HepG2 (cell line): ENCODE results near the gene NUTF2. TPM values are rescaled to one million over a fixed set of nuclear protein-coding genes. Genes with fewer than 3 reads are reported as not detected.

Experiments
- ATAC-seq: fragments of 200-7000 bp; cut with Tn5 transposase; 3 replicates; pipeline ENCODE4 v1.9.1; 2020; ENCODE audit warnings: mild to moderate bottlenecking, moderate library complexity
- BruUV-seq: library from RNA; stranded (reverse); fragments of 400-500 nt; replicated peaks from 2 replicates; lab custom pipeline; 2021; lab: Mats Ljungman, UMichigan
- CTCF ChIA-PET: fragments of 300-600 bp; formaldehyde crosslinking; extraction: SDS; loops from one replicate; lab custom pipeline; 2021; ENCODE audit warnings: low total read pairs, inconsistent platforms, low intra/inter-chr PET ratio; lab: Yijun Ruan, JAX
- POLR2A ChIA-PET: fragments of 350-600 bp; sonication (Branson Sonifier 250); formaldehyde crosslinking; loops from one replicate; lab custom pipeline; 2020; ENCODE audit warnings: antibody characterized with exemption, inconsistent platforms; lab: Yijun Ruan, JAX
- DNase-seq: peaks from one replicate; pipeline ENCODE4 v3.0.0-alpha.2; 2015; ENCODE audit warnings: low spot score
- FAIRE-seq: peaks from 3 replicates; lab custom pipeline; 2011; peaks lifted over from hg19 to GRCh38; lab: Jason Lieb, UNC
- H2AFZ ChIP-seq: one replicate; pipeline ENCODE4 v1.6.1; 2011; ENCODE audit warnings: low read length, inconsistent platforms
- H3K27ac ChIP-seq: fragments of 300-600 bp; 3 replicates; pipeline ENCODE4 v1.8.0; 2011; ENCODE audit warnings: mixed run types, mild to moderate bottlenecking, mixed read lengths, low read length, inconsistent platforms; ENCODE audit not compliant: insufficient read depth; ENCODE audit errors: extremely low read length
- H3K27me3 ChIP-seq, 2 experiments: fragments of 200-600 bp in 1 of 2; 2 replicates in 1 of 2; 3 replicates in 1 of 2; pipeline versions ENCODE4 v1.6.0 to v1.8.0; 2011; ENCODE audit warnings: low read length in 2 of 2, mild to moderate bottlenecking in 2 of 2, moderate library complexity in 2 of 2, inconsistent platforms in 1 of 2; ENCODE audit not compliant: insufficient read depth in 2 of 2, control insufficient read depth in 1 of 2
- H3K36me3 ChIP-seq, 2 experiments: fragments of 200-600 bp in 1 of 2; replicated peaks in 1 of 2; 2 replicates in 1 of 2; 3 replicates in 1 of 2; pipeline versions ENCODE4 v1.5.1 to v1.8.0; 2011; ENCODE audit warnings: low read length in 2 of 2, inconsistent platforms in 1 of 2; ENCODE audit not compliant: insufficient read depth in 2 of 2, control insufficient read depth in 1 of 2
- H3K4me1 ChIP-seq: 2 replicates; pipeline ENCODE4 v1.5.1; 2012; ENCODE audit warnings: low read length, inconsistent platforms; ENCODE audit not compliant: insufficient read depth
- H3K4me2 ChIP-seq: 2 replicates; pipeline ENCODE4 v1.6.0; 2011; ENCODE audit warnings: low read depth, low read length, inconsistent platforms
- H3K4me3 ChIP-seq, 3 experiments: fragments of 200-600 bp in 1 of 3; sonication (generic), shearing (Covaris generic) in 1 of 3; replicated peaks in 1 of 3; 2 replicates each; pipeline ENCODE4 v1.5.1; 2011 to 2016; ENCODE audit warnings: low read length in 3 of 3, inconsistent platforms in 2 of 3, low read depth in 2 of 3, mild to moderate bottlenecking in 2 of 3, control low read depth in 1 of 3, mixed read lengths in 1 of 3; ENCODE audit not compliant: insufficient read depth in 1 of 3
- H3K79me2 ChIP-seq: one replicate; pipeline ENCODE4 v1.6.1; 2011; ENCODE audit warnings: low read length, inconsistent platforms; ENCODE audit not compliant: insufficient read depth
- H3K9ac ChIP-seq: 2 replicates; pipeline ENCODE4 v1.6.0; 2011; ENCODE audit warnings: mild to moderate bottlenecking, low read depth, low read length, inconsistent platforms; ENCODE audit not compliant: insufficient read depth
- H3K9me3 ChIP-seq: 2 replicates; pipeline ENCODE4 v1.5.1; 2012; ENCODE audit warnings: mild to moderate bottlenecking, low read length
- H4K20me1 ChIP-seq: 2 replicates; pipeline ENCODE4 v1.6.0; 2011; ENCODE audit warnings: inconsistent platforms, mild to moderate bottlenecking, low read length, moderate library complexity; ENCODE audit not compliant: insufficient read depth
- BCL3 ChIP-seq: sonication (generic); formaldehyde crosslinking; IDR thresholded peaks from 2 replicates; pipeline ENCODE4 v1.5.1; 2020; ENCODE audit warnings: mild to moderate bottlenecking, missing genetic modification reagents, moderate library complexity
- BCL6 ChIP-seq: IDR thresholded peaks from 2 replicates; pipeline ENCODE4 v1.6.1; 2016; ENCODE audit warnings: missing genetic modification reagents, missing compliant biosample characterization
- DRAP1 ChIP-seq: IDR thresholded peaks from 2 replicates; pipeline ENCODE4 v1.6.1; 2016; ENCODE audit warnings: missing genetic modification reagents, missing compliant biosample characterization
- HMGXB4 ChIP-seq, 2 experiments: sonication (generic) in 1 of 2; formaldehyde crosslinking in 1 of 2; IDR thresholded peaks; 2 replicates each; pipeline versions ENCODE4 v1.4.0 to v1.6.1; 2018 to 2020; ENCODE audit warnings: missing genetic modification reagents in 2 of 2, borderline replicate concordance in 1 of 2, low read depth in 1 of 2, mild to moderate bottlenecking in 1 of 2, missing biosample characterization in 1 of 2
- MEIS1 ChIP-seq: sonication (generic); formaldehyde crosslinking; IDR thresholded peaks from 2 replicates; pipeline ENCODE4 v1.9.0; 2021; ENCODE audit warnings: mild to moderate bottlenecking, missing genetic modification reagents, moderate library complexity, borderline replicate concordance
- PHB2 ChIP-seq: fragments of 450-650 bp; IDR thresholded peaks from 2 replicates; pipeline ENCODE4 v1.6.1; 2018; ENCODE audit not compliant: partially characterized antibody
- SMAD3 ChIP-seq: sonication (generic); formaldehyde crosslinking; IDR thresholded peaks from 2 replicates; pipeline ENCODE4 v1.4.0; 2020; ENCODE audit warnings: missing genetic modification reagents
- SP2 ChIP-seq: sonication (generic); formaldehyde crosslinking; IDR thresholded peaks from 2 replicates; pipeline ENCODE4 v1.5.1; 2020; ENCODE audit warnings: mild to moderate bottlenecking, missing genetic modification reagents
- STAG1 ChIP-seq: sonication (generic); formaldehyde crosslinking; IDR thresholded peaks from 2 replicates; pipeline ENCODE4 v1.4.0; 2020; ENCODE audit warnings: missing genetic modification reagents
- ZIK1 ChIP-seq: sonication (generic); formaldehyde crosslinking; IDR thresholded peaks from 2 replicates; pipeline ENCODE4 v1.5.0; 2020; ENCODE audit warnings: mild to moderate bottlenecking, low read depth, missing genetic modification reagents, borderline replicate concordance
- ZNF230 ChIP-seq: sonication (generic); formaldehyde crosslinking; IDR thresholded peaks from 2 replicates; pipeline ENCODE4 v1.4.0; 2020; ENCODE audit warnings: mild to moderate bottlenecking, missing genetic modification reagents
- ZNF317 ChIP-seq: sonication (generic); formaldehyde crosslinking; IDR thresholded peaks from 2 replicates; pipeline ENCODE4 v1.5.0; 2020; ENCODE audit warnings: mild to moderate bottlenecking, missing genetic modification reagents
- WGBS: methylation state at CpG from one replicate; pipeline ENCODE4 v1.1.6; 2017; ENCODE audit warnings: low lambda C conversion rate; 5-methylcytosine and 5-hydroxymethylcytosine counted together
- in situ Hi-C: cut with HindIII; loops from 2 replicates; pipeline ENCODE4 v1.10.0; 2017; ENCODE audit warnings: low pct_unique_long_range_greater_than_20kb; ENCODE audit not compliant: extremely low pct_ligation_motif_present
- intact Hi-C: fragments of 100-400 bp; cut with micrococcal nuclease; formaldehyde crosslinking; loops from one replicate; pipeline ENCODE4 v1.10.0; 2022; ENCODE audit not compliant: unreplicated experiment
- polyA plus RNA-seq, 8 experiments: library from polyadenylated mRNA; depleted of rRNA in 3 of 8; stranded (reverse) in 7 of 8; unstranded in 1 of 8; fragments of >200 nt; fragmentation: Illumina TruSeq in 4 of 8; extraction: Trizol in 4 of 8; gene quantifications; 2 replicates each; pipeline versions ENCODE4 v1.2.1 to v1.2.3, GENCODE V29; 2011 to 2016; ENCODE audit warnings: low read depth in 4 of 8, missing spikeins in 1 of 8, mixed read lengths in 1 of 8; ENCODE audit not compliant: insufficient read depth in 1 of 8
- total RNA-seq, 5 experiments: library from RNA; depleted of rRNA; stranded (reverse); fragments of >200 nt; fragmentation: Illumina TruSeq; extraction: Trizol; gene quantifications; 2 replicates each; pipeline ENCODE4 v1.2.3, GENCODE V29; 2016; ENCODE audit warnings: low read depth in 1 of 5
- TF ChIP-seq, protein P1 (sequence below): sonication (generic); formaldehyde crosslinking; IDR thresholded peaks from 2 replicates; pipeline ENCODE4 v1.8.1; 2023; ENCODE audit warnings: mild to moderate bottlenecking, moderate library complexity, missing genetic modification reagents
- TF ChIP-seq, protein P2 (sequence below): sonication (generic); formaldehyde crosslinking; IDR thresholded peaks from 2 replicates; pipeline ENCODE4 v1.4.0; 2020; ENCODE audit warnings: missing genetic modification reagents
- TF ChIP-seq, protein P3 (sequence below): IDR thresholded peaks from 2 replicates; pipeline ENCODE4 v1.6.1; 2016; ENCODE audit warnings: mild to moderate bottlenecking
- TF ChIP-seq, protein P4 (sequence below): IDR thresholded peaks from 2 replicates; pipeline ENCODE4 v1.6.1; 2016

The NUTF2 gene
- total and polyA plus RNA-seq, 2 of the 13 experiments (the other 11 are each of a cell fraction or from before 2014, with no cell fraction given) = 168 to 214 TPM

DNA sequence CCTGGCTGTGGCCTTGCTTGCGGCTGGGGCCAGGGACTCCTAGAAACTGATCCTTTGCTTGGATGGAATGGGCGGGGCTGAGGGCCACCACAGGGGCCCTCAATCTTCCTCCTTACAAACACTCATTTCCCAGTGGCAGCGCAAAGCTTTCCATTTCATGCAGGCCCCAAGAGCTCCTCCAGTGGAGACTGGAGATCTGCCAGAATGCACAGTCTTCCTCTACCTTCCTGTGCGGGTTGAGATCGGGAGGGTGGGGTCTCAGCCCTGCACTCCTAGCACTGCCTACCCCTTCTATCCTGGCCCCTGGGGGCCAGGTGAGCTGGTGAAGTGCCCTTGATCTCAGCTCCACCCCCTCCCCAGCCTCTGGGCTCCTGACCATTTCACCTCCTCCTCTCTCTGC is 39.7 kb downstream of the NUTF2 start:
- DNase-seq = no peak
- no peak overlapping the region for H3K4me3 ChIP-seq
- in situ Hi-C loops = loop anchor here (5.0 to 10.0 kb wide), 2 partner anchors 41 to 158 kb away; no protein-coding TSS in a partner anchor
- intact Hi-C loops = no loop called here
- no peak overlapping the region for H3K4me2 ChIP-seq
- BruUV-seq = no TSS peak
- no peak overlapping the region for H2AFZ ChIP-seq
- no peaks in the 10 kb centered on the region for H3K27me3 ChIP-seq
- no peak for TF ChIP-seq HMGXB4 (CRISPR knock-in tag; IDR thresholded peaks at IDR 0.05; ENCODE audit: borderline replicate concordance in 1 of 2, low read depth in 1 of 2)
- TF ChIP-seq STAG1 (CRISPR knock-in tag) = no peak
- TF ChIP-seq DRAP1 (CRISPR knock-in tag) = no peak
- no peak for TF ChIP-seq ZNF230 (CRISPR knock-in tag)
- TF ChIP-seq, protein P1, sequence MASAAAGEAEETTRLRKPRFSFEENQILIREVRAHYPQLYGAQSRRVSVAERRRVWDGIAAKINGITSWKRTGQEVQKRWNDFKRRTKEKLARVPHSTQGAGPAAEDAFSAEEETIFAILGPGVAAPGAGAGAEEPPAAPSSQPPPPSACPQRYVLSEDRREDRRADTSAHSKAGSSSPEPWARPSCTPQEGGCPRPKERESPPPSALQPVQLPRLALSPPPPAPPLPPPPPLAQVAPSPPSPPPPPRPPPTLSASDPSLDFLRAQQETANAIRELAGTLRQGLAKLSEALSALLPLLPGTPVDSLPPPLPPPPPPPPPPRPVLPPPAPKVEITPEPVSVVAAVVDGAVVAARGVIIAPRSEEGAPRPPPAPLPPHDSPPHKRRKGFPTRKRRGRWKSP = no peak
- no peak for TF ChIP-seq BCL3 (CRISPR knock-in tag)
- no peak for TF ChIP-seq SP2 (CRISPR knock-in tag)
- TF ChIP-seq SMAD3 = no peak
- TF ChIP-seq MEIS1 (CRISPR knock-in tag) = no peak
- TF ChIP-seq, protein P2, sequence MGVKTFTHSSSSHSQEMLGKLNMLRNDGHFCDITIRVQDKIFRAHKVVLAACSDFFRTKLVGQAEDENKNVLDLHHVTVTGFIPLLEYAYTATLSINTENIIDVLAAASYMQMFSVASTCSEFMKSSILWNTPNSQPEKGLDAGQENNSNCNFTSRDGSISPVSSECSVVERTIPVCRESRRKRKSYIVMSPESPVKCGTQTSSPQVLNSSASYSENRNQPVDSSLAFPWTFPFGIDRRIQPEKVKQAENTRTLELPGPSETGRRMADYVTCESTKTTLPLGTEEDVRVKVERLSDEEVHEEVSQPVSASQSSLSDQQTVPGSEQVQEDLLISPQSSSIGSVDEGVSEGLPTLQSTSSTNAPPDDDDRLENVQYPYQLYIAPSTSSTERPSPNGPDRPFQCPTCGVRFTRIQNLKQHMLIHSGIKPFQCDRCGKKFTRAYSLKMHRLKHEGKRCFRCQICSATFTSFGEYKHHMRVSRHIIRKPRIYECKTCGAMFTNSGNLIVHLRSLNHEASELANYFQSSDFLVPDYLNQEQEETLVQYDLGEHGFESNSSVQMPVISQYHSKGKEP (CRISPR knock-in tag) = no peak
- no peak for TF ChIP-seq ZNF317 (CRISPR knock-in tag)
- TF ChIP-seq ZIK1 (CRISPR knock-in tag) = no peak
- TF ChIP-seq, protein P3, sequence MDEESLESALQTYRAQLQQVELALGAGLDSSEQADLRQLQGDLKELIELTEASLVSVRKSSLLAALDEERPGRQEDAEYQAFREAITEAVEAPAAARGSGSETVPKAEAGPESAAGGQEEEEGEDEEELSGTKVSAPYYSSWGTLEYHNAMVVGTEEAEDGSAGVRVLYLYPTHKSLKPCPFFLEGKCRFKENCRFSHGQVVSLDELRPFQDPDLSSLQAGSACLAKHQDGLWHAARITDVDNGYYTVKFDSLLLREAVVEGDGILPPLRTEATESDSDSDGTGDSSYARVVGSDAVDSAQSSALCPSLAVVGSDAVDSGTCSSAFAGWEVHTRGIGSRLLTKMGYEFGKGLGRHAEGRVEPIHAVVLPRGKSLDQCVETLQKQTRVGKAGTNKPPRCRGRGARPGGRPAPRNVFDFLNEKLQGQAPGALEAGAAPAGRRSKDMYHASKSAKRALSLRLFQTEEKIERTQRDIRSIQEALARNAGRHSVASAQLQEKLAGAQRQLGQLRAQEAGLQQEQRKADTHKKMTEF (CRISPR knock-in tag) = no peak
- no peak for TF ChIP-seq BCL6 (CRISPR knock-in tag)
- TF ChIP-seq, protein P4, sequence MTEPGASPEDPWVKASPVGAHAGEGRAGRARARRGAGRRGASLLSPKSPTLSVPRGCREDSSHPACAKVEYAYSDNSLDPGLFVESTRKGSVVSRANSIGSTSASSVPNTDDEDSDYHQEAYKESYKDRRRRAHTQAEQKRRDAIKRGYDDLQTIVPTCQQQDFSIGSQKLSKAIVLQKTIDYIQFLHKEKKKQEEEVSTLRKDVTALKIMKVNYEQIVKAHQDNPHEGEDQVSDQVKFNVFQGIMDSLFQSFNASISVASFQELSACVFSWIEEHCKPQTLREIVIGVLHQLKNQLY (CRISPR knock-in tag) = no peak
- TF ChIP-seq PHB2 = no peak
- no peak for ATAC-seq
- ChIA-PET POLR2A (interaction anchor here (1.0 to 1.2 kb wide), 2 partner anchors 29 to 49 kb away, joined by 3 to 4 read pairs; no protein-coding TSS in a partner anchor), CTCF (interaction anchor here (5.3 kb wide), 1 partner anchor 42 kb away, joined by 63 read pairs; no protein-coding TSS in a partner anchor)
- H3K9me3 ChIP-seq = no peaks in the 10 kb centered on the region
- 94% methylated on average over 4 of the region's 5 CpGs for WGBS
- H3K36me3 ChIP-seq = peaks cover 19 to 41% of the 10 kb centered on the region in 2 experiments
- H3K4me1 ChIP-seq = peaks cover 31% of the 10 kb centered on the region
- no peak overlapping the region for H3K9ac ChIP-seq
- no peak for FAIRE-seq
- peak overlapping the region; percentile 13 for H3K27ac ChIP-seq
- H3K79me2 ChIP-seq = no peaks in the 10 kb centered on the region
- no peaks in the 10 kb centered on the region for H4K20me1 ChIP-seq
